GM21367 (cell line): ENCODE data around the gene ACSS1.

Experiments used
- ATAC-seq: cut with Tn5 transposase; IDR thresholded peaks from one replicate; pipeline ENCODE4 v1.9.1; 2021; ENCODE audit not compliant: unreplicated experiment

The ACSS1 gene

DNA sequence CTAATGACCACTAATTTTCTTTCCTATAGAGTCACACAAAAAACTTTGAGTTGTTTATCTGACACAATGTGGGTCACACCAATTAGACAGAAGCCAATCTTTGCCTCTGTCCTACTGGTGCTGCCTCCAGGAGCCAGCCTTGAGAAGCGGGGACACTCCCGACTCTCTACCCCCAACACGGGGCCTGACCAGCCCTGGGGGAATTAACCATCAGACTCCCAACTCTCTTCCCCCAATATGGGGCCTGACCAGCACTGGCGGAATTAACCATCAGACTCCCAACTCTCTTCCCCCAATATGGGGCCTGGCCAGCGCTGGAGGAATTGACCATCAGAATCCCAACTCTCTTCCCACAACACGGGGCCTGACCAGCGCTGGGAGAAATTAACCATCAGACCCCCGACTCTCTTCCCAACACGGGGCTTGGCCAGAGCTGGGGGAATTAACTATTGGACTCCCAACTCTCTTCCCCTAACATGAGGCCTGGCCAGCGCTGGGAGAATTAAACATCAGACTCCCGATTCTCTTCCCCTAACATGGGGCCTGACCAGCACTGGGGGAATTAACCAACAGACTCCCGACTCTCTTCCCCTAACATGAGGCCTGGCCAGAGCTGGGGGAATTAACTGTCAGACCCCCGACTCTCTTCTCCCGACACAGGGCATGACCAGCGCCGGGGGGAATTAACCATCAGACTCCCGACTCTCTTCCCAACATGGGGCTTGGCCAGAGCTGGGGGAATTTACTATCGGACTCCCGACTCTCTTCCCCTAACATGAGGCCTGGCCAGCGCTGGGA, 96.4 kb downstream of the ACSS1 start:
- no peak for ATAC-seq

DNA sequence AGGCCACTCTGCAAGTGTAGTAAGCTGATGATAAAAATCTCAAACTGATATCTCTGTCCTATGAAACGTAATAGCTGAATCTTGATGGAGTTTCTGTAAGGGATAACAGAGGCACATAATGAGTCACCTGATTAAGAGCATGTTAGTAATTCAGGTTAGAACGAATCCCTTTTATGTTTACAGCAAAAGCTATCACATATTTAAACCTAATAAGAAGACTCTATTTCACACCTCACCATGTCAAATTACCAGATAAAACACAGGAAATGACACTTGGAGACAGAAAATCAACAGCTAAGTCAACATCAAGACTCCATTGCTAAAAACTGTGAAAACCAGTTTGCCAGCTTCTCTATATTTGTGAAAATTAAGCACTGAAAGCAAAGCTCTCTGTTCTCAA, 97.1 kb downstream of the ACSS1 start:
- no peak for ATAC-seq

DNA sequence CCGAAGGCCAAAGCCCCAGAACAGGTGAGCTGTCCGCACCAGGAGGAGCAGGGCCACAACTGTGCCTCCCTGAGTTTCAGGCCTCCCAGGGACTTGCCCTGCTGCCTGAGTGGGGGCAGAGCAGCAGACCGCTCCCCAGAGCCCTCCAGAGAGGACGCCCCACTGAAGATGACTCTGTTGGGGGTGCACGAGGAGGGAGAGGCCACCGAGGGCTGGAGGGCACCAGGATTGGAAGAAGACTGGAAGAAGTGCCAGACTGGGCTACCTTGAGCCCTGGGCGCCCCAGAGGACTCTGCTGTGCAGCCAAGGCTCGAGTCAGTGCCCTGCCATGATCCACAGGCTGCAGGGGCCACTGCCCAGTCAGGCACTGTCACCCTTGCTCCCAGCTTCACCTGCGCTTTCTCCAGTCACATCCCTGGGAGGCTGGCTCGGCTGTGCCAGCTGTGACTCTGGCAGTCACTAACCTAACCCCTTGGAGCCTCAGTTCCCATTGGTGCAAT, 97.6 kb downstream of the ACSS1 start:
- ATAC-seq: no peak

DNA sequence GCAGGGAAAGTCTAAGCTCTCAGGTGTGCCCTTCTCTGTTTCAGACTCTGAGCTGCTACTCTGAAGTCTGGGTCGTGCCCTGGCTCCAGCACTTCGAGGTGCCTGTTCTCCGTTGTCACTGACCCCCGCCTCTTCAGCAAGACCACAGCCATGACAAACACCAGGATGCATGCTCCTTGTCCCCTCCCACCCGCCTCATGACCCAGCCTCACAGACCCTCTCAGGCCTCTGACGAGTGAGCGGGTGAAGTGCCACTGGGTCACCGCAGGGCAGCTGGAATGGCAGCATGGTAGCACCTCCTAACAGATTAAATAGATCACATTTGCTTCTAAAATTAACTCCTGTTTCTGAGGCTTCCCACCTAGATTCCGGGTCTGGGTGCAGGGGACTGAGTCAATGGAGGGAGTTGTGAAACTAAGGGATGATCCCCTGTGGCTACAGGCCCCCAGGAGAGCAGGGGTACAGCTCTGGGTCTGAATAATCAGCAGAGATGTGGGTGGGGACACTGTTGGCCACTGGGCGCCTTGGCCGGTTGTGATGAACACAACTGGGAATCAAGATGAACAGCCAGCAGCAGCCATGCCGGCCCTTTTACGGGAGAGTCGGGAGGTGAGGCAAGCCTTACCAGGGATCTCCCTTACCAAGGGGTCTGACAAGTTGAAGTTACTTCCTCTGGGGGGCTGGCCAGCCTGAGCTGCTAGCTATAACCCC, 98.2 kb downstream of the ACSS1 start:
- ATAC-seq: no peak

DNA sequence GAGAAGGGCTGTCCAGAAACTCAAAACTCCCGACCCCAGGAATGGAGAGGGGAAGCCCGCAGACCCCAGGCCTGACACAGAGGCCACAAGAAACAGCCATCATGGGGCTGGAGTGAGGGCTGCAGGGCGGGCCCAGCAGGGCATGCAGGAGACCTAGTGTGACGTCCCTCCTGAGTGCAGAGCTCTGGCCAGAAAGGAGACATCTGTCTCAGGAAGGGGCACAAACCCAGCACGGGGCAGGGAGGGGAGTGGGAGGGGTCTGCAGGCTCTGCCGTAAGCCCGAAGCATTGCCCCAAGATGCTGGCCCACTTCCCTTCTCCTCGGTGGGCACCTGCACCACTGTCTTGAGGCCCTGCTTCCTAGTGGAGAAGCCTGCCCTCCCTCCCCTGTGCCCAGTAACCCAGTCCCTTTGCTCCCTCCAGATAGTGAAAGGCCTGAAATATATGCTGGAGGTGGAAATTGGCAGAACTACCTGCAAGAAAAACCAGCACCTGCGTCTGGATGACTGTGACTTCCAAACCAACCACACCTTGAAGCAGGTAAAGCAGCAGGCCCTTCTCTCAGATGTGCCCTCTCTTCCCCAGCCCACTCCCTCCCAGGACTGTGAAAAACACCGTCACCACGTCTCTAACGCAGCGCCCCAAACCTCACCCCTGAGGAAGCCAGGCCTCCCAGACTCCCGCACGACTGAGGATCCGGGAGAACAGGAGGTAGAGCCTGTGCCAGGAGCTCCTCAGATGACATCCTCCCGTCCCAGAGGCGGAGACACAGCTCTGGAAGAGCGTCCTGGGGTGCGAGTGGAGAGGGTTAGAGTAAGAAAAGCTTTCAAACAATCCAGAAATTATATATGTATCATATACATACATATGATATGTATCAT, 99.2 kb downstream of the ACSS1 start:
- no peak for ATAC-seq

DNA sequence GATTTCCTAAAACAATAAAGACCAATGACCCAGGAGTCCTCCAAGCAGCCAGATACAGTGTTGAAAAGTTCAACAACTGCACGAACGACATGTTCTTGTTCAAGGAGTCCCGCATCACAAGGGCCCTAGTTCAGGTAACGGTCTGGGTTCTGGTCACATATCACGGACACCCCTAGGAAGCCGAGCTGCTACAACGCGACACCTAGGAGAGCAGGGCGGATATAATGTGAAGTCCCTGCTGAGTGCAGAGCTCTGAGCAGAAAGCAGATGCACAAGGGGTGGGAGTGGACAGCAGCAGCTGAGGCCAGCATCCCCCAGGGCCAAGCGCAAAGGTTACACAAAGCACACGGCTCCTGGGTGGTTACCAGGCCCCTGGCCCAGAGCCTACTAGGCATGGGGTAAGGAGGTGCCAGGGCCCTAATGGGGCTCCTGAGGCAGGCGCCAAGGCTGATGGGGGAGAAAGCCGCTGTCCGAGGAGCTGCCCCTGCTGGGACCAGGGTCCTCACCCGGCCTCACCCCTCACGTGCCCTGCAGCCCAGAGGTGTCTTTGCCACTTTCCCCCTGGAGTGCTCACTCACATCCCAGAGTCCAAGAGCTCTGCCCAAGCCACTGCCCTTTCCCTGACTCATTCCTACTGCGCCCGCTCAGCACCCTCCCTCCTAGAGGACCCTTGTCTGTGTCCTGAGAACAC, 100.5 kb downstream of the ACSS1 start:
- no peak for ATAC-seq
